H1 (cell line): ENCODE measurements around the gene FPR2.

Experiments
- ATF2 ChIP-seq: IDR thresholded peaks from 2 replicates; pipeline ENCODE4 v1.6.1; 2012; ENCODE audit warnings: low read length, inconsistent platforms
- CBX8 ChIP-seq: fragments of 300-800, 300-1000 bp; sonication (generic); IDR thresholded peaks from 2 replicates; pipeline ENCODE4 v1.7.1; 2016; ENCODE audit warnings: low read depth, low read length, borderline replicate concordance
- CTCF ChIP-seq, 3 experiments: IDR thresholded peaks; 1 replicate in 2 of 3; 2 replicates in 1 of 3; pipeline versions ENCODE4 v1.5.1 to v1.6.1; 2011; ENCODE audit warnings: low read length in 3 of 3, mild to moderate bottlenecking in 3 of 3, inconsistent platforms in 2 of 3, low read depth in 1 of 3, moderate library complexity in 1 of 3; ENCODE audit not compliant: insufficient read depth in 1 of 3; ENCODE audit errors: control extremely low read depth in 1 of 3
- HDAC6 ChIP-seq: IDR thresholded peaks from one replicate; pipeline ENCODE4 v1.7.1; 2012; ENCODE audit warnings: low read depth, mild to moderate bottlenecking, inconsistent platforms, low read length, moderate library complexity
- POLR2AphosphoS5 ChIP-seq: IDR thresholded peaks from 2 replicates; pipeline ENCODE4 v1.6.1; 2011; ENCODE audit warnings: low read depth, low read length
- ZNF274 ChIP-seq: IDR thresholded peaks from 2 replicates; pipeline ENCODE4 v1.7.0; 2012; ENCODE audit warnings: low read length, borderline replicate concordance; ENCODE audit errors: extremely low read depth

GRCh38 chr19:51811344-51811743 lies 50.4 kb downstream of the FPR2 start:
- TF ChIP-seq HDAC6, result no peak
- TF ChIP-seq CTCF (IDR thresholded peaks at IDR 0.05; ENCODE audit: control extremely low read depth in 1 of 3, insufficient read depth in 1 of 3, low read depth in 1 of 3, low read length in 3 of 3), result no peak
- TF ChIP-seq CBX8, result no peak
- TF ChIP-seq POLR2AphosphoS5, result no peak
- TF ChIP-seq ZNF274, result no peak
- no peak for TF ChIP-seq ATF2
